Measurements from ENCODE around the gene PLPP4.

The PLPP4 gene

GRCh38 chr10:120456626-120457430 is at the start of gene PLPP4:
Gene PLPP4, plus strand, starts transcription at chr10:120457227. Its CDS starts 79 bp downstream, at chr10:120457306.
- DNase-seq = peak in 22 of 56 donors; percentile 19 to 76 (median 44)

- DNase-seq = no peak
These were observed 47.2 kb upstream of the PLPP4 start for GRCh38 chr10:120409816-120410215.

GRCh38 chr10:120414946-120415345 is 42.1 kb upstream of the PLPP4 start:
- DNase-seq = no peak

- DNase-seq = no peak
These were observed 41.2 kb upstream of the PLPP4 start for GRCh38 chr10:120415709-120416330.

GRCh38 chr10:120420421-120420820 is 36.6 kb upstream of the PLPP4 start:
- no peak for DNase-seq

- no peak for DNase-seq
These were observed 35.8 kb upstream of the PLPP4 start for GRCh38 chr10:120421250-120421649.

GRCh38 chr10:120422457-120422856 is 34.6 kb upstream of the PLPP4 start:
- DNase-seq = no peak

GRCh38 chr10:120423431-120424197 is 33.4 kb upstream of the PLPP4 start:
- DNase-seq = peak in 31 of 56 donors; percentile 1 to 69 (median 13)

GRCh38 chr10:120424198-120424464 is 32.9 kb upstream of the PLPP4 start:
- DNase-seq = no peak

GRCh38 chr10:120426306-120426705 is 30.7 kb upstream of the PLPP4 start:
- DNase-seq = no peak

GRCh38 chr10:120428754-120429153 is 28.3 kb upstream of the PLPP4 start:
- no peak for DNase-seq

- no peak for DNase-seq
These were observed 27.6 kb upstream of the PLPP4 start for GRCh38 chr10:120429395-120429794.

- DNase-seq = no peak
These were observed 25.8 kb upstream of the PLPP4 start for GRCh38 chr10:120431251-120431651.

- DNase-seq = no peak
These were observed 24.8 kb upstream of the PLPP4 start for GRCh38 chr10:120432209-120432608.

GRCh38 chr10:120433141-120433540 is 23.9 kb upstream of the PLPP4 start:
- DNase-seq = no peak

GRCh38 chr10:120436439-120437112 is 20.5 kb upstream of the PLPP4 start:
- DNase-seq = peak in 1 of 56 donors; percentile 25

- DNase-seq = no peak
These were observed 19.5 kb upstream of the PLPP4 start for GRCh38 chr10:120437541-120437940.

GRCh38 chr10:120451968-120452367 is 5.1 kb upstream of the PLPP4 start:
- DNase-seq = no peak

- DNase-seq = no peak
These were observed 3.7 kb upstream of the PLPP4 start for GRCh38 chr10:120453319-120453718.

- no peak for DNase-seq
These were observed 3.1 kb upstream of the PLPP4 start for GRCh38 chr10:120453886-120454285.

- no peak for DNase-seq
These were observed 2.0 kb upstream of the PLPP4 start for GRCh38 chr10:120455004-120455403.

- no peak for DNase-seq
These were observed 1.4 kb upstream of the PLPP4 start for GRCh38 chr10:120455606-120456005.
